SJCRH30 (cell line): Measurements from ENCODE around the gene FPGS. TPM values are rescaled to one million over a fixed set of nuclear protein-coding genes. Genes with fewer than 3 reads are reported as not detected.
"Not testable (repeated sequence)": the region's sequence is repeated elsewhere in the genome, so short reads cannot be mapped to it uniquely, and the experiment has no call there.

Experiments
- DNase-seq, 2 experiments: peaks; one replicate each; pipeline ENCODE4 v3.0.0-alpha.2; 2015 to 2020
- H3K27ac ChIP-seq: fragments of 250-450 bp; sonication (Bioruptor Pico); 2 replicates; pipeline ENCODE4 v1.5.1; 2020; ENCODE audit warnings: mild to moderate bottlenecking, moderate library complexity
- H3K27me3 ChIP-seq: fragments of 250-450 bp; sonication (Bioruptor Pico); 2 replicates; pipeline ENCODE4 v1.5.1; 2020; ENCODE audit warnings: mild to moderate bottlenecking, moderate library complexity
- H3K36me3 ChIP-seq: fragments of 250-450 bp; sonication (Bioruptor Pico); 2 replicates; pipeline ENCODE4 v1.5.1; 2020; ENCODE audit warnings: mild to moderate bottlenecking, moderate library complexity
- H3K4me1 ChIP-seq: fragments of 250-450 bp; sonication (Bioruptor Pico); 2 replicates; pipeline ENCODE4 v1.5.1; 2020; ENCODE audit warnings: mild to moderate bottlenecking, moderate library complexity
- H3K4me3 ChIP-seq: fragments of 250-450 bp; sonication (Bioruptor Pico); 2 replicates; pipeline ENCODE4 v1.5.1; 2020; ENCODE audit warnings: mild to moderate bottlenecking, moderate library complexity
- H3K9me3 ChIP-seq: fragments of 250-450 bp; sonication (Bioruptor Pico); replicated peaks from 2 replicates; pipeline ENCODE4 v1.5.1; 2020; ENCODE audit warnings: mild to moderate bottlenecking, moderate library complexity
- total RNA-seq: library from RNA; depleted of rRNA; stranded (reverse); fragments of >200 nt; shearing (Covaris generic); gene quantifications from 2 replicates; pipeline ENCODE4 v1.2.3, GENCODE V29; 2014

FPGS gene
- total RNA-seq, 1 experiment from 2014 or later: 39.4 TPM

DNA sequence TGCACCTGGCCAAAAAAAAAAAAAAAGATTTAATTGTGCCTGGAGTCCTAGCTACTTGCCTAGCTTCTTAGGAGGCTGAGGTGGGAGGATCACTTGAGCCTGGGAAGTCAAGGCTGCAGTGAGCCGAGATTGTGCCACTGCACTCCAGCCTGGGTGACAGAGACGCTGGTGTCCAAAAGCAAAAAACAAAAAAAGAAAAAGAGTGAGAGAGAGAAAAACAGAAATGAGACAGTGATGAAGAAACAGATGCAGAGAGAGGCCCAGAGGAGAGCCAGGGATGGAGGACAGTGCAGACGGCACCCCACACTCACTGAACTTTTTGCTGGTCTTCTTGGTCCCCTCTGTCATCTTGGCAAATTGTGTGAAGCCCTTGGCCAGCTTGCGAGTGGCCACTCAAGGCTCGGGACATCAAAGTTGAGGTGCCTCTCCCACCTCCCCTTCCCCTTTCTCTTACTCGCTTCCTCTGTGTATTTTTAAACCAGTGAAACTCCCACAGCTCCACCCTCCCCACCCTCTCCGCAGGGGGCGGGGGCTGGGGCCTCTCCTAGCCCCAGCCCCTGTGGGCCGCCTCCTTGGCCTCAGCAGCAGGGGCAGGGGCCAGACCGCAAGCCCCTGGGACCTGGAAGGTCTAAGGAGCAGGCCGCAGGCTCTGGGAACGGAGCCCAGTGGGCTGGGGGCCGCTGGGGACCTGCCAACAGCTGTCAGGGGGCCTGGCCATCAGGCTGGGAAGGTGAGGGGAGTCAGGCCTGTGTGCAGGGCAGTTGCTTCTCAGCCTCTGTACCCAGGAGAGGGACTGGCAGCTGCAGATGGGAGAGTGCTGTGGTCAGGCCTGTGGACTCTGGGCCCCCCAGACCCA is 24.2 kb upstream of the FPGS start, which contains the start of gene SH2D3C:
SH2D3C (minus strand) TSS at position 387 of the 856 bp plus-strand sequence; CDS start at position 348, 39 bp downstream.
- Histone ChIP-seq H3K36me3 (no peaks in the 10 kb centered on the region), H3K4me3 (peak within 1 kb of the TSS; percentile 16; the same call in 1 of the 2 replicates), H3K9me3 (no peaks in the 10 kb centered on the region), H3K27ac (peak within 1 kb of the TSS; percentile 79), H3K4me1 (peaks cover 43% of the 10 kb centered on the region), H3K27me3 (no peaks in the 10 kb centered on the region)
- DNase-seq: peak; percentile 96

DNA sequence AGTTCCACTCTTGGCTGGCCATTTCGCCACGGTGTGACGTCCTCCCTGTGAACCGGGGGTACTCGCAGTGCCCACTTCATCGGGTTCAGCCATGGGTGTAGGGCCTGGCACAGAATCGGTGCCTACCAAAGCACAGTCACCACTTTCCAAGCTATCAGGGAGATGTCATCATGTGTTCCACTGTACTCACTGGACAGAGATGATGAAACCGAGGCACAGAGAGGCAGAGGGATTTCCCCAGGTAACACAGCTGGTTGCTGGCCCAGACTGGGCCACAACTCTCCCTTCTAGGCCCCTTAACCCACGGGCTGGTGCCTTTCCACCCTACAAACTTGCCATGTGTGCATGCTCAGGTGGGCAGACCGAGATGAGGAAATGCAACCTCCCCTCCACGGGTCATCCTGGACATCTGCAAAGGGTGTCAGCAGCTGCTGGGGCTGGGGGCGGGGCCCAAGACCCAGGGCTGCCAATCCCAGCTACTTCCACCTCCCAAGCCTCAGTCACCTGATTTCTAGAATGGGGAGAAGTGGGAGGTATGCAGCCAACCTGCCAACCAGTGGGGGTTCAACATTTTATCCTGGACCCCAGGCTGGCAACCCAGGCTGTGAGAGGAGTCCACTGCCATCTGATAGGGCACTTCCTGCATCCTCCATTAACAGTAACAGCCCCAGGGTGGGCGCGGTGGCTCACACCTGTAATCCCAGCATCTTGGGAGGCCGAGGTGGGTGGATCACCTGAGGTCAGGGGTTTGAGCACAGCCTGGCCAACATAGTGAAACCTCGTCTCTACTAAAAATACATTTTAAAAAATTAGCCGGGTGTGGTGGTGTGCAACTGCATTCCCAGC is 23.3 kb upstream of the FPGS start:
- H3K4me1 ChIP-seq: peaks cover 46% of the 10 kb centered on the region
- DNase-seq: peak; percentile 53 to 66
- H3K4me3 ChIP-seq: no peak overlapping the region
- H3K27ac ChIP-seq: peak overlapping the region; percentile 79
- no peaks in the 10 kb centered on the region for H3K9me3 ChIP-seq
- no peaks in the 10 kb centered on the region for H3K36me3 ChIP-seq
- no peaks in the 10 kb centered on the region for H3K27me3 ChIP-seq

DNA sequence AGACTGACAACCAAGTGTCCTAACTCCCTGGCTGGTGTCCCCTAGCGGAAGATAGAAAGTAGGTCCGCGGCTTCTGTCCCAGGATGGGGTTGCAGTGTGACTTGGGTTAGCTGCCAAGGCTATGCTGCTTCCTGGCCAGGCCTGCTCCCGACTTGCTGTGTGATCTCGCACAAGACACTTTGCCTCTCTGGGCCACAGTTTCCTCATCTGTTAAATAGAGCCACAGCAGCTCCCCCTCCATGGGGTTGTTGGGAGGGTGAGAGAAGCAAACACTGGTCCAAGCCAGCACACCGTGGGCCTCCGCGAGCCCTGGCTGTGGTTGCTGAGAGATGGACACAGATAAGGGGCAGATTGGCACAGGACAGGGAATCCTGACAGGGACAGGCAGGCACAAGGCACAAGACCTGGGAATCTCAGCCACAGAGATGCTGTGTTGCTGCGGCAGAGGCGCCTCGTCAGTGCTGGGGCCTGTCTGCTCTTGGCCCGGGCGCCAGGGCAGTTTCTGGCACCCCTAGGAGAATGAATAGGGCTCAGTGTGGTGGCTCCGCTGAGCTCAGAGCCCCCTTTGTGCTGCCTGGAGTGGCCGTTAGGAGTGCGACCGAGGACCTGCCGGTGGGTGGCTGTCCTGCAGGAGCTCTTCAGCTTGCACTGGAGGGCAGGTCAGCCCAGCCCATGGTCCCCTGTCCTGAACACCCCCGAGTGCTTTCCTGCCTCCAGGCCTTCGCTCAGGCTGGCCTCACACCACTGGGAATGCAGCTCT is 22.4 kb upstream of the FPGS start:
- Histone ChIP-seq H3K36me3 (no peaks in the 10 kb centered on the region), H3K4me1 (peaks cover 46% of the 10 kb centered on the region), H3K9me3 (no peaks in the 10 kb centered on the region), H3K4me3 (no peak overlapping the region), H3K27ac (no peak overlapping the region), H3K27me3 (no peaks in the 10 kb centered on the region)
- DNase-seq: peak in 1 of 2 experiments; percentile 51

DNA sequence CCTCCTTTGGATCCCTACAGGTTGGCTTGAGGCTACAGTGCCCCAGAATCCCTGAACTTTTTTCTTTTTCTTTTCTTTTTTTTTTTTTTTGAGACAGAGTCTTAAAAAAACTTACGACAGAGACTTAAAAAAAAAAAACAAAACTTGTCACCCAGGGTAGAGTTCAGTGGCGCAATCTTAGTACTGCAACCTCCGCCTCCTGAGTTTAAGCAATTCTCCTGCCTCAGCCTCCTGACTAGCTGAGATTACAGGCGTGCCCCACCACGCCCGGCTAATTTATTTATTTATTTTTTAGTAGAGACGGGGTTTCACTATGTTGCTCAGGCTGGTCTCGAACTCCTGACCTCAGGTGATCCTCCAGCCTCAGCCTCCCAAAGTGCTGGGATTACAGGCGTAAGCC is 21.8 kb upstream of the FPGS start:
- H3K27ac ChIP-seq, DNase-seq, H3K27me3 ChIP-seq, H3K36me3 ChIP-seq, H3K4me3 ChIP-seq, H3K9me3 ChIP-seq: not testable (repeated sequence)
- peaks cover 45% of the 10 kb centered on the region for H3K4me1 ChIP-seq

DNA sequence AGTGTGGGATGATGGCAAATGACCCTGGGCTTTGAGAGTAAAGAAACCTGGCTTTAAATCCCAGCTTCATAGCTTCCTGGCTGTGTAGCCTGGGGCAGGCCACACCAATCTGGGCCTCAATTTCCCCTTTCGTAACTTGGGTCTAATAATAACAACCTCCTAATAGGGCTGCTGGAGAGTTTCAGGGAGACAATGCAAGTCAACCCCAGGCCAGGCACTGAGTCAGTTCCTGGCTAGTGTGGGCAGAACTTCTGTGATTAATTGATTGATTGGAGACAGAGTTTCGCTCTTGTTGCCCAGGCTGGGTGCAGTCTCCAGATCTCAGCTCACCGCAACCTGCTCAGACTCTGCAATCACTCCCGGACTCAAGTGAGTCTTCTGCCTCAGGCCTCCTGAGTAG is 20.9 kb upstream of the FPGS start:
- Histone ChIP-seq H3K36me3 (no peaks in the 10 kb centered on the region), H3K4me3 (no peak overlapping the region), H3K9me3 (no peaks in the 10 kb centered on the region), H3K27ac (no peak overlapping the region), H3K27me3 (no peaks in the 10 kb centered on the region), H3K4me1 (peaks cover 39% of the 10 kb centered on the region)
- no peak for DNase-seq

DNA sequence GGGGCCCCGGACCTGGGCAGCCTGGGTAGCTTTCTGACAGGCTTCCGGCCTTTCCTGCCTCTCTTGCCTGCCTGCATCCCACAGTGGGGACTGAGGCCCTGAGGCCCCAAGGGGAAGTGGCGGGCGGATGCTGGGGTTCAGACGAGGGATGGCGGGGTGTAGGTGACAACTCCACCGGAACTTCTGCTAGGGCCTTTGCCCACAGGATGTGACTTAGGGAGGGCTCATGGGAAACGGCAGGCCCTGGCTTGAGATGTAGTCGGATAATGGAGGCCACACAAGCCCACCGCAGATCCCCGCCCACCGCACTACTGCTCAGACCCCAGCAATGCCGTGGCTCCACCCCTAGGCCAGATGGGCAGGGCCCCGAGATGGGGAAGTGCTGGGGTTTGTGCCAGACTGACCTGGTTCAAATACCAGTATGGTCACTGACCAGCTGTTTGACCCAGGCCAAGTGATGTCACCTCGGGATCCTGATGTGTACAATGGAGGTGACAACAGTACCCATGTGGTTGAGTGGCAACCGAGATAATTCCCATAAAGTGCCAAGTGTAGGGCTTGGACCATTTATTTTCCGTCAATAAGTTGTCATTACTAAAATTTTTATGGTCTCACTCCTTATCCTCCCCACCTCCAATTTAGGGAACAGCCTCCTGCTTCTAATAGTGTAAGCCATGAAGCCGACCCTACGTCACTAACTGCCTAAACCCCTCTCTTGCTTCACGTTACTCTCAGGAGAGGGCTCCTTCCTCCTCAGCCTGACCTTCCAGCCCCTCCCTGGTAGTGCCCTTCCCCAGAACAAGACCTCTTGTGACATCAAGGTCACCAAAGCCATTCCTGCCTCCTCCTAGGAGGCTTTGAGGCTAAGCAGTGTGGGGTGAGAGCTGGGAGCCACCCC is 19.3 kb upstream of the FPGS start:
- Histone ChIP-seq H3K4me1 (peaks cover 34% of the 10 kb centered on the region), H3K4me3 (no peak overlapping the region), H3K27me3 (no peaks in the 10 kb centered on the region), H3K27ac (no peak overlapping the region), H3K9me3 (no peaks in the 10 kb centered on the region), H3K36me3 (peaks cover 15% of the 10 kb centered on the region)
- DNase-seq: peak; percentile 53

DNA sequence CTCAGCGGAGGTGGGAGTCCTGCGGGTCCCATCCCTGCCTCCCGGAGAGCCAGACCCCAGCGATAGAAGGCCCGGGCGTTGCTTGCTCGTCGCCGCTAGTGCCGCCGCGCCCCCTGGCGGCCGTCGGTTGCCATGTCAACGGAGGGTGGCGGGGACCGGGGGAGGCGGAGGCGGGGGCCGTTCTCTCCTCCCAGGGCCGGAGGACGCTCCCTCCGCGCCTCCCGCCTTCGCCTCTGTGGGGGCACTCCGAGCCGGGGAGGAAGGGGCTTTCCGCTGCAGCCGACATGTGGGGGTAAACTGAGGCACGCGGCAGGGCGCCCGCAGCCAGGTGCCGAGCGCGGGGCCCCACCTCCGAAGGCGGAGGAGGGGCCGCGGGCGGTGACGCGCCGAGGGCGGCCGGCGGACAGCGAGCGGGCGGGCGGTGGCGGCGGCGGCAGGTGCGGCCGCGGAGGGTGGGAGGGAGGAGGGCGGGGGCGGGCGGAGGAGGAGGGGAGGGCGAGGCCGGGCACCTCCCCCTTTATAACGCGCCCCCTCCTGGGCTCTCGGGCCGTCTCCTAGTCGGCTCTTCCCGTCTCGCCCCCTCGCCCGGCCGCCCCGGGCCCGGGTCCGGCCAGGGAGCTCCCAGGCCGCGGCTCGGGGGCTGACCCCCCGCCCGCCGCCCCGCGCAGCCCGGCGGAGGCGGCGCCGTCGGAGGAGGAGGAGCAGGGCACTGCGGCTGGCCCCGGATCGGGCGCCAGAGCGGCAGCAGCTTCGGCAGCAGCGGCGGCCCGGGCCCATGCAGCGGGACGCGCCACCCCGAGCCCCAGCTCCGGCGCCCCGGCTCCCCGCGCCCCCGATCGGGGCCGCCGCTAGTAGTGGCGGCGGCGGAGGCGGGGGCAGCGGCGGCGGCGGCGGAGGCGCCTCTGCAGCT is 17.4 kb upstream of the FPGS start:
- no peaks in the 10 kb centered on the region for H3K9me3 ChIP-seq
- no peak overlapping the region for H3K27ac ChIP-seq
- H3K4me3 ChIP-seq: peak overlapping the region; percentile 97
- peak; percentile 88 to 90 for DNase-seq
- H3K36me3 ChIP-seq: peaks cover 34% of the 10 kb centered on the region
- peaks cover 17% of the 10 kb centered on the region for H3K4me1 ChIP-seq
- H3K27me3 ChIP-seq: no peaks in the 10 kb centered on the region

DNA sequence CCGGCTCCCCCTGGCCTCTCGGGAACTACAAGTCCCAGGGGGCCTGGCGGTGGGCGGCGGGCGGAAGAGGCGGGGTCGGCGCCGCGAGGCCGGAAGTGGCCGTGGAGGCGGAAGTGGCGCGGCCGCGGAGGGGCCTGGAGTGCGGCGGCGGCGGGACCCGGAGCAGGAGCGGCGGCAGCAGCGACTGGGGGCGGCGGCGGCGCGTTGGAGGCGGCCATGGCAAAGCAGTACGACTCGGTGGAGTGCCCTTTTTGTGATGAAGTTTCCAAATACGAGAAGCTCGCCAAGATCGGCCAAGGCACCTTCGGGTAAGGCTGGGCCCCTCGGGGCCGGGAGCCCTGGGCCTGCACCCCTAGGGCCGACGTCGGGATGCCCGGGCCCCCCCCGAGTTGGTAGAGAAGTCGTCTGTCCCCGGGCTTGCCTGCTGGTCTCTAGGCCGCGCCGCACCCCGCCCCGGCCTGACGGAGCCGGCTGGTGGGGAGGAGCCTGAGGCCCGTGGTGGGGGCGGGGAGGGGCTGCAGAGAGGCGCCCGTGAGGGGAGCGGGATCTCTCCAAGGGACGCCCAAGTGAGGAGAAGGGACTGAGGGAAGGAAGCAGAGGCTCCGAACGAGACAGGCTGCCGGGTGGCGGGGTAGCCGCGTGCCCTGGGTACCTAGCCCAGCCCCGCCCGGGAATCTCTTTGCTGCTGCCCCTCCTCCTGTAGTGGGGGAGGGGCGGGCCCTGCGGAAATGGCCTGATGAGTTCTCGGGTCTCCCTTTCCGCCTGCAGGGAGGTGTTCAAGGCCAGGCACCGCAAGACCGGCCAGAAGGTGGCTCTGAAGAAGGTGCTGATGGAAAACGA is 16.5 kb upstream of the FPGS start, which contains the start of gene CDK9:
CDK9 (plus strand) TSS at position 102 of the 840 bp plus-strand sequence; CDS start at position 217, 115 bp downstream.
- Histone ChIP-seq H3K36me3 (peaks cover 43% of the 10 kb centered on the region), H3K27ac (peak within 1 kb of the TSS; percentile 65), H3K4me3 (peak within 1 kb of the TSS; percentile 97), H3K27me3 (no peaks in the 10 kb centered on the region), H3K4me1 (peaks cover 13% of the 10 kb centered on the region), H3K9me3 (no peaks in the 10 kb centered on the region)
- peak; percentile 94 to 95 for DNase-seq

DNA sequence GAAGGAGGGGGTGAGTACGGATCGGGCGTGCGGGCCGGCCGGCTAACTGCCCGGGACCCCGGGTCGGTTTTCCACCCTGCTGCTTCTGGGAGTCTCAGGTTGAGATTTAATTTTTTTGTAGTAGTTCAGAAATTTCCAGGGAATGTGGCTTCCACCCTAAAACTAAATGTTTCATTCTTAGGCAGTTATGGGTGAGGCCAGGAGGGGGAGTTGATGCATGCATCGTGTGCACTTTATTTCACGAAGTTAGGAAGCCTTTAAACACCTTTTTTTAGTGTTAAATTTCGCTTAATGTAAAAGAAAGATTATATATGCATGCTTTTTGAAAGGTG is 15.9 kb upstream of the FPGS start:
- H3K36me3 ChIP-seq: peaks cover 48% of the 10 kb centered on the region
- peak overlapping the region; percentile 97 for H3K4me3 ChIP-seq
- peak overlapping the region; percentile 65; the same call in 1 of the 2 replicates for H3K27ac ChIP-seq

DNA sequence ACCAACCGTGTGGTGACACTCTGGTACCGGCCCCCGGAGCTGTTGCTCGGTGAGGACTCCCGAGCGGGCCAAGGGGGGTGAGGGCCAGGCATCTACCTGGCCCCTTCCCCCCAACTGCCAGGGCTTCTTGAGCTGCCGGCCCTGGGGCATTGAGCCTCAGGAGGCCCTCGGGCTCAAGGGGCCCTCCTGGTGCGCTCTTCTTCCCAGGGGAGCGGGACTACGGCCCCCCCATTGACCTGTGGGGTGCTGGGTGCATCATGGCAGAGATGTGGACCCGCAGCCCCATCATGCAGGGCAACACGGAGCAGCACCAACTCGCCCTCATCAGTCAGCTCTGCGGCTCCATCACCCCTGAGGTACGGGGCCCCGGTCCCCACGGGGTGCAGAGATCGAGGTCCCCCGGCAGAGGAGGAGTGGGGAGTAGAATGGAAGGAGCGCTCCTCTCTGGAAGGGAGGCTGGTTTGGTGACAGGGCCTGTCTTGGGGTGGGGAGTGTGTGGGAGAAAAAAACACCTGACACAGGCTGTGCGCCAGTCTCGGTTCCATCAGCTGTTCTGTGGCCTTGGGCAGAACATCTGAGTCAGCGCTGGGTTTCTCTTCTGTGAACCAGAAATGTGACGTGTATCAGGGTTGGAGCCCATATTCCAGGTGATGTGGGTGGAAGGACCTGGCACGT is 14.2 kb upstream of the FPGS start:
- no peak overlapping the region for H3K27ac ChIP-seq
- DNase-seq: no peak
- no peak overlapping the region for H3K4me3 ChIP-seq
- H3K27me3 ChIP-seq: no peaks in the 10 kb centered on the region
- no peaks in the 10 kb centered on the region for H3K9me3 ChIP-seq
- peaks cover 3% of the 10 kb centered on the region for H3K4me1 ChIP-seq
- peaks cover 64% of the 10 kb centered on the region for H3K36me3 ChIP-seq

More for the DNA sequence above, 15.9 kb upstream of the FPGS start:
- no peak for DNase-seq
- Histone ChIP-seq H3K27me3 (no peaks in the 10 kb centered on the region), H3K9me3 (no peaks in the 10 kb centered on the region), H3K4me1 (peaks cover 13% of the 10 kb centered on the region)

DNA sequence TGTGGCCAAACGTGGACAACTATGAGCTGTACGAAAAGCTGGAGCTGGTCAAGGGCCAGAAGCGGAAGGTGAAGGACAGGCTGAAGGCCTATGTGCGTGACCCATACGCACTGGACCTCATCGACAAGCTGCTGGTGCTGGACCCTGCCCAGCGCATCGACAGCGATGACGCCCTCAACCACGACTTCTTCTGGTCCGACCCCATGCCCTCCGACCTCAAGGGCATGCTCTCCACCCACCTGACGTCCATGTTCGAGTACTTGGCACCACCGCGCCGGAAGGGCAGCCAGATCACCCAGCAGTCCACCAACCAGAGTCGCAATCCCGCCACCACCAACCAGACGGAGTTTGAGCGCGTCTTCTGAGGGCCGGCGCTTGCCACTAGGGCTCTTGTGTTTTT is 13.5 kb upstream of the FPGS start:
- H3K27ac ChIP-seq: no peak overlapping the region
- peaks cover 64% of the 10 kb centered on the region for H3K36me3 ChIP-seq
- no peak for DNase-seq
- no peak overlapping the region for H3K4me3 ChIP-seq
- no peaks in the 10 kb centered on the region for H3K27me3 ChIP-seq
- no peaks in the 10 kb centered on the region; the same call in 1 of the 2 replicates for H3K4me1 ChIP-seq
- H3K9me3 ChIP-seq: no peaks in the 10 kb centered on the region
